PC-9 (cell line): ENCODE results near the gene THSD7B.

Source experiments
- EZH2 ChIP-seq: fragments of 200-600 bp; sonication (generic); IDR thresholded peaks from 2 replicates; pipeline ENCODE4 v1.8.0; 2017; ENCODE audit warnings: antibody characterized with exemption, low read depth
- TF ChIP-seq, protein P1 (sequence below): fragments of 200-600 bp; sonication (generic); conservative IDR thresholded peaks from 2 replicates; pipeline ENCODE4 v1.6.1; 2017; ENCODE audit warnings: mixed run types, antibody characterized with exemption, mild to moderate bottlenecking, moderate library complexity

DNA sequence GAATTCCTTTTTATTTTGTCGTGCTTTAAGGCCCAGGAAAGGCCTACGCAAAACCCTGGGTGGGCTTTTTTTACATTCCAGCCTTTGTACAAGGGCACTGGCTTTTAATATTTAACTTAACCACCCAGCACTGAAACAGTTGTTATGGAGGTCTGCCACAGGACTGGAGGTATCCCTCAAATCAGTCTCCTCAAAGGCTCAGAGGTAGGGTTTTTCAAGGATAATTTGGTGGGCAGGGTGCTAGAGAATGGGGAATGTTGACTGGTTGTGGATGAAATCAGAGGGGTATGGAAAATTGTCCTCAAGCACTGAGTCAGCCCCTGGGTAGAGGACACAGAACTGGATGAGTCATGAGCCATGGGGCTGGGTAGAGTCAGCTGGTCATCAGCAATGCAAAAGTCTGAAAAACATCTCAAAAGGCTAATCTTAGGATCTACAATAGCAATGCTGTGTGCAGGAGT is 443.1 kb downstream of the THSD7B start:
- TF ChIP-seq, protein P1, sequence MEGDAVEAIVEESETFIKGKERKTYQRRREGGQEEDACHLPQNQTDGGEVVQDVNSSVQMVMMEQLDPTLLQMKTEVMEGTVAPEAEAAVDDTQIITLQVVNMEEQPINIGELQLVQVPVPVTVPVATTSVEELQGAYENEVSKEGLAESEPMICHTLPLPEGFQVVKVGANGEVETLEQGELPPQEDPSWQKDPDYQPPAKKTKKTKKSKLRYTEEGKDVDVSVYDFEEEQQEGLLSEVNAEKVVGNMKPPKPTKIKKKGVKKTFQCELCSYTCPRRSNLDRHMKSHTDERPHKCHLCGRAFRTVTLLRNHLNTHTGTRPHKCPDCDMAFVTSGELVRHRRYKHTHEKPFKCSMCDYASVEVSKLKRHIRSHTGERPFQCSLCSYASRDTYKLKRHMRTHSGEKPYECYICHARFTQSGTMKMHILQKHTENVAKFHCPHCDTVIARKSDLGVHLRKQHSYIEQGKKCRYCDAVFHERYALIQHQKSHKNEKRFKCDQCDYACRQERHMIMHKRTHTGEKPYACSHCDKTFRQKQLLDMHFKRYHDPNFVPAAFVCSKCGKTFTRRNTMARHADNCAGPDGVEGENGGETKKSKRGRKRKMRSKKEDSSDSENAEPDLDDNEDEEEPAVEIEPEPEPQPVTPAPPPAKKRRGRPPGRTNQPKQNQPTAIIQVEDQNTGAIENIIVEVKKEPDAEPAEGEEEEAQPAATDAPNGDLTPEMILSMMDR, result no peak
- TF ChIP-seq EZH2, result no peak
